WI38 (cell line): ENCODE results near the gene RETREG1.
"Not testable (repeated sequence)": the region's sequence is repeated elsewhere in the genome, so short reads cannot be mapped to it uniquely, and the experiment has no call there.

ENCODE experiments used
- H3K4me3 ChIP-seq: 2 replicates; pipeline ENCODE4 v1.5.1; 2011; ENCODE audit warnings: low read depth, mild to moderate bottlenecking, control low read depth, low read length
- TF ChIP-seq, protein P1 (sequence below): IDR thresholded peaks from 2 replicates; pipeline ENCODE4 v1.5.1; 2012; ENCODE audit warnings: low read depth, mild to moderate bottlenecking, control low read depth, low read length

The RETREG1 gene

DNA sequence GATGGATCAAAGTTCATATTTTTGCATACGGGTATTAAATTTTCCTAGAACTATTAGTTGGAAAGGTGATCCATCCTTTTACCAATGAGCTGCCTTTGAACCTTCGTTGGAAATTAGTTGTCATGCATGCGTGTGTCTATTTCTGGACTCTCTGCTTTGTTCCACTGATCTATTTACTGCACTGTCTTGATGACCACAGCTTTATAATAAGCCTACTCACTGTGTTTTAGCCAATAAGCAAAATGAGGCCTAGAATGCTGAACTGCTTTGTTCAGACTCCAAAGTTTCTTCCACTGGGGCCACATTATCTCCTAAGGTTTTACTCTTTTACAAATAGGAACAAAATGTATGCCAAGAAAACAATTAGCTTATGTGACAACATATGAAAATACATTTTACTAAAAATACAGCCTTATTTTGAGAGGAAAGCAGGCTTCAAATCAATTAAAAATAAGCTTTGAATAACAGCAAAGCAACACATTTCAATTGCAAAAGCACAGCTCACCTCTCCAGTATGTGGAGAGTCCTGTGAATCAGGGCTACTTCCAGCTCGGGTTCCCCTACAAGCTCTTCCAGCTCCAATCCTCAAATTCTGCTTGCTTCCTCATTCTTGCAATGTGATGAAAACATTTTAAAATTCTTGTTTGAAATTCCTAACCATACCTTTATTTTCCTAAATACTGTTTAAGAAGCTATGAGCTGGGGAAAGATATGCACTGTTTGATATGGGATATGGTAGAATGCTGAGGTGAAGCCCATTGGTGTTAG lies 72.0 kb downstream of the RETREG1 start:
- TF ChIP-seq, protein P1, sequence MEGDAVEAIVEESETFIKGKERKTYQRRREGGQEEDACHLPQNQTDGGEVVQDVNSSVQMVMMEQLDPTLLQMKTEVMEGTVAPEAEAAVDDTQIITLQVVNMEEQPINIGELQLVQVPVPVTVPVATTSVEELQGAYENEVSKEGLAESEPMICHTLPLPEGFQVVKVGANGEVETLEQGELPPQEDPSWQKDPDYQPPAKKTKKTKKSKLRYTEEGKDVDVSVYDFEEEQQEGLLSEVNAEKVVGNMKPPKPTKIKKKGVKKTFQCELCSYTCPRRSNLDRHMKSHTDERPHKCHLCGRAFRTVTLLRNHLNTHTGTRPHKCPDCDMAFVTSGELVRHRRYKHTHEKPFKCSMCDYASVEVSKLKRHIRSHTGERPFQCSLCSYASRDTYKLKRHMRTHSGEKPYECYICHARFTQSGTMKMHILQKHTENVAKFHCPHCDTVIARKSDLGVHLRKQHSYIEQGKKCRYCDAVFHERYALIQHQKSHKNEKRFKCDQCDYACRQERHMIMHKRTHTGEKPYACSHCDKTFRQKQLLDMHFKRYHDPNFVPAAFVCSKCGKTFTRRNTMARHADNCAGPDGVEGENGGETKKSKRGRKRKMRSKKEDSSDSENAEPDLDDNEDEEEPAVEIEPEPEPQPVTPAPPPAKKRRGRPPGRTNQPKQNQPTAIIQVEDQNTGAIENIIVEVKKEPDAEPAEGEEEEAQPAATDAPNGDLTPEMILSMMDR: no peak

DNA sequence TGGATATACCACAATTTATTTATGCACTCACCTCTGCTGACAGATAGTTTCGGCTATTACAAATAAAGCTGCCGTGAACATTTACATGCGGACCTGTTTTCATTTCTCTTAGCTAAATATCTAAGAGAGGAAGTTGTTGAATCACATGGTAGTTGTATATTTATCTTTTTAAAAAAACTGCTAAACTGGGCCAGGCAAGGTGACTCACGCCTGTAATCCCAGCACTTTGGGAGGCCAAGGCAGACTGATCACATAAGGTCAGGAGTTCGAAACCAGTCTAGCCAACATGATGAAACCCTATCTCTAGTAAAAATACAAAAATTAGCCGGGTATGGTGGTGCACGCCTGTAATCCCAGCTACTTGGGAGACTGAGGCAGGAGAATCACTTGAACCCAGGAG lies 73.6 kb downstream of the RETREG1 start:
- not testable (repeated sequence) for H3K4me3 ChIP-seq

More for the DNA sequence above, 72.0 kb downstream of the RETREG1 start:
- no peak overlapping the region for H3K4me3 ChIP-seq

- TF ChIP-seq, protein P1: no peak
- H3K4me3 ChIP-seq: no peak overlapping the region
Measured at GRCh38 chr5:16542236-16542635, 74.6 kb downstream of the RETREG1 start.

GRCh38 chr5:16541592-16541991 lies 75.2 kb downstream of the RETREG1 start:
- H3K4me3 ChIP-seq: not testable (repeated sequence)

DNA sequence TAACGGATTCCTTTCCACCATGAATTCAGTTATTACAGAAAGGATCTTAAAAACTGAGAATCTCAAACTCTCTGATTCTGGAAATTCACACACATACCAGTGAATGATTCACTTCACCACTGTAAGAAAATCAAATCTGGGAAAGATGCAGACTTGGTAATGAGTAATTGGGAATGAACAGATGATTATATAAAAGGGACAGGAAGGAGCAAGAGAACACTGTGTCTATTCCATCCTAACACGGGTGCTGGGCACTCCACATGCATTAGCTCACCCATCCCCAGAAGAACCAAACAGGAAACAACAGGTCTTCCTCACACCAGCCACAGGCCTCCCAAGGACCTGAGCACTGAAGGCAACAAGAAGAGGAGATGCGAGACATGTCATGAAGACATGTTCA lies 76.4 kb downstream of the RETREG1 start:
- no peak overlapping the region for H3K4me3 ChIP-seq
- TF ChIP-seq, protein P1: no peak

DNA sequence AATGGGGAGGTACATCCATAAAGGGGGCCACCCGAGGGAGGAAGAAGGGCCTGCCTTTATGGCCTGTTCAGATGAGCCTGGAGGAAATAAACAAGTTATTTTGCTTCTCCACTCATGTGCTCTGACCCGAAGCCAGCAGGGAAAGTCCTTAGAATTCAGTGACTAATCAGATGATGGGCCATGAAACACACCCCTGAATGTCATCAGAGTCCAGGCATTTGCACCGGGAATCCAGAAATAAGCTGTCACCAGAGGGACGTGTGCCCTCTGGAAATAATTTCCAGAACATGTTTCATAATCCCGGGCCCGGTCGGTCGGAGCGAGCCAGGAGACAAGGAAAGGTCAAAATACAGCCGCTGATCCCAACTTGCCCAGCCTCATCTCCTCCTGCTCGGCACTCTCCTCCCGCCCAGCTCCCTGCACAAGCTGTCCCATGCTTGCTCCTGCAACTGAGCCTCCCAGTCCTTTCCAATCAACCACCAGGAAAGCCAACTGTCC lies 77.6 kb downstream of the RETREG1 start:
- no peak overlapping the region for H3K4me3 ChIP-seq
- TF ChIP-seq, protein P1: no peak

DNA sequence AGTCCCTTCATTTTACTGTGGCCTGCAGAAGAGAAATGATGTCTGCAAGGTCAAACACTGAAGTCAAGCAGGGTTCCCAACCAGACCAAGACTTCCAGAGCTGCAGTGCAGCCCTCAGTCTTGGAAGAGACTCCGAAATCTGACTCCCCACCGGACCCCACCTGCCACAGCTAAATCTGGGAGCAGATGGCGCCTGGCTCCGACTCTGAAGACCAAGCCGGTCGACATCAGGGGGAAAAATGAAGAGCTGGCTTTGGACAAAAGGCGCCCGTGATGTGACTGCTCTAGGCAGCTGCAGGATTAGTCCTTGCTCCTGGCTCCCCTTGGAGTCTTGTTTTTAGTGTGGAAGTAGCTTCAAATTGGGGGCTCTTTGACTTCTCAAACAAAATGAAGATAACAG lies 78.8 kb downstream of the RETREG1 start:
- TF ChIP-seq, protein P1: no peak
- no peak overlapping the region for H3K4me3 ChIP-seq

GRCh38 chr5:16536818-16537217 lies 80.0 kb downstream of the RETREG1 start:
- TF ChIP-seq, protein P1: no peak
- H3K4me3 ChIP-seq: no peak overlapping the region
